Stimulated activated naive CD4-positive, alpha-beta T cell treated with Interleukin-2 at 50 U/mL for 16 hours (primary cell): ENCODE results near the gene CSPG4.
A peak's percentile ranks its signal among the peaks of the same experiment; 100 is the strongest.
"Not testable (repeated sequence)": the region's sequence is repeated elsewhere in the genome, so short reads cannot be mapped to it uniquely, and the experiment has no call there.

Experiments used
- DNase-seq: peaks from one replicate; lab custom pipeline; 2025; lab: John Stamatoyannopoulos, UW

The CSPG4 gene

GRCh38 chr15:75739791-75740190 lies 27.1 kb upstream of the CSPG4 start:
- no peak for DNase-seq

- DNase-seq = peak; percentile 82
Measured at GRCh38 chr15:75738647-75739325, 26.1 kb upstream of the CSPG4 start.

GRCh38 chr15:75738014-75738646 lies 25.5 kb upstream of the CSPG4 start:
- no peak for DNase-seq

GRCh38 chr15:75737116-75738013 lies 24.7 kb upstream of the CSPG4 start:
- DNase-seq = not testable (repeated sequence)

GRCh38 chr15:75736256-75736655 lies 23.6 kb upstream of the CSPG4 start:
- no peak for DNase-seq

- DNase-seq = not testable (repeated sequence)
Measured at GRCh38 chr15:75734861-75735760, 22.5 kb upstream of the CSPG4 start.

- no peak for DNase-seq
Measured at GRCh38 chr15:75733761-75734651, 21.4 kb upstream of the CSPG4 start.

GRCh38 chr15:75732809-75733451 lies 20.3 kb upstream of the CSPG4 start:
- peak; percentile 18 for DNase-seq

- DNase-seq = no peak
Measured at GRCh38 chr15:75732177-75732808, 19.6 kb upstream of the CSPG4 start.

GRCh38 chr15:75731248-75732151 lies 18.9 kb upstream of the CSPG4 start:
- DNase-seq = no peak

- DNase-seq = not testable (repeated sequence)
Measured at GRCh38 chr15:75730376-75731247, 18.0 kb upstream of the CSPG4 start.

GRCh38 chr15:75729326-75730069 lies 16.9 kb upstream of the CSPG4 start:
- DNase-seq = no peak

GRCh38 chr15:75727851-75728715 lies 15.4 kb upstream of the CSPG4 start:
- DNase-seq = peak; percentile 64

GRCh38 chr15:75727031-75727531 lies 14.4 kb upstream of the CSPG4 start:
- DNase-seq = no peak

- DNase-seq = no peak
Measured at GRCh38 chr15:75725719-75726607, 13.3 kb upstream of the CSPG4 start.
